OCI-LY7 (cell line): ENCODE measurements around the gene CALHM6. TPM values are rescaled to one million over a fixed set of nuclear protein-coding genes. Genes with fewer than 3 reads are reported as not detected.
A peak's percentile ranks its signal among the peaks of the same experiment; 100 is the strongest.

Source experiments
- BruUV-seq: library from RNA; stranded (reverse); fragments of 400-500 nt; replicated peaks from 2 replicates; lab custom pipeline; 2021; lab: Mats Ljungman, UMichigan
- CTCF ChIA-PET: fragments of 300-600 bp; sonication (Branson Sonifier 250); formaldehyde crosslinking; loops from one replicate; lab custom pipeline; 2022; ENCODE audit warnings: antibody characterized with exemption; ENCODE audit not compliant: unreplicated experiment; lab: Charles Lee
- POLR2A ChIA-PET: fragments of 300-600 bp; sonication (Branson Sonifier 250); formaldehyde crosslinking; loops from one replicate; lab custom pipeline; 2022; ENCODE audit warnings: antibody characterized with exemption; lab: Charles Lee
- DNase-seq: peaks from one replicate; pipeline ENCODE4 v3.0.0-alpha.2; 2015; ENCODE audit warnings: low spot score
- H2AFZ ChIP-seq: fragments of 200-600 bp; sonication (generic), shearing (Covaris generic); 2 replicates; pipeline ENCODE4 v1.6.1; 2014; ENCODE audit warnings: mild to moderate bottlenecking, antibody characterized with exemption, low read length, moderate library complexity
- H3K27ac ChIP-seq: fragments of 200-600 bp; sonication (generic); 2 replicates; pipeline ENCODE4 v1.5.1; 2014; ENCODE audit warnings: mixed run types, low read depth, mild to moderate bottlenecking, moderate library complexity, low read length, inconsistent platforms; ENCODE audit not compliant: poor library complexity, severe bottlenecking
- H3K36me3 ChIP-seq: fragments of 200-600 bp; sonication (generic); 2 replicates; pipeline ENCODE4 v1.6.1; 2014; ENCODE audit warnings: mild to moderate bottlenecking, antibody characterized with exemption, low read length, moderate library complexity, mixed read lengths; ENCODE audit not compliant: insufficient read depth
- H3K4me1 ChIP-seq: fragments of 200-600 bp; sonication (generic); 2 replicates; pipeline ENCODE4 v1.5.1; 2014; ENCODE audit warnings: mild to moderate bottlenecking, low read length; ENCODE audit not compliant: insufficient read depth, poor library complexity, severe bottlenecking
- H3K4me2 ChIP-seq: fragments of 200-600 bp; sonication (generic); 2 replicates; pipeline ENCODE4 v1.6.1; 2014; ENCODE audit warnings: mild to moderate bottlenecking, low read length
- H3K4me3 ChIP-seq: fragments of 200-600 bp; sonication (generic); 2 replicates; pipeline ENCODE4 v1.5.1; 2014; ENCODE audit warnings: mild to moderate bottlenecking, low read depth, low read length; ENCODE audit not compliant: poor library complexity, severe bottlenecking
- H3K79me2 ChIP-seq: fragments of 200-600 bp; sonication (generic); 2 replicates; pipeline ENCODE4 v1.6.1; 2016; ENCODE audit warnings: low read depth, mild to moderate bottlenecking, low read length, moderate library complexity, mixed read lengths; ENCODE audit not compliant: insufficient read depth
- H3K9me2 ChIP-seq: fragments of 200-600 bp; sonication (generic); 2 replicates; pipeline ENCODE4 v1.6.1; 2016; ENCODE audit warnings: mild to moderate bottlenecking, low read length, mixed read lengths; ENCODE audit not compliant: insufficient read depth
- H3K9me3 ChIP-seq: fragments of 200-600 bp; sonication (generic); 2 replicates; pipeline ENCODE4 v1.6.1; 2014; ENCODE audit warnings: mild to moderate bottlenecking, mixed run types, low read length, mixed read lengths
- H4K20me1 ChIP-seq: fragments of 200-600 bp; sonication (generic); 2 replicates; pipeline ENCODE4 v1.6.1; 2014; ENCODE audit warnings: mild to moderate bottlenecking, antibody characterized with exemption, low read length, moderate library complexity, mixed read lengths; ENCODE audit not compliant: insufficient read depth
- EZH2phosphoT487 ChIP-seq: fragments of 200-600 bp; sonication (generic); IDR thresholded peaks from 2 replicates; pipeline ENCODE4 v1.6.1; 2018; ENCODE audit warnings: low read depth, borderline replicate concordance, mild to moderate bottlenecking, mixed run types, antibody characterized with exemption, low read length, moderate library complexity, mixed read lengths
- intact Hi-C: fragments of 100-400 bp; cut with micrococcal nuclease; formaldehyde crosslinking; loops from one replicate; pipeline ENCODE4 v1.10.0; 2022; ENCODE audit not compliant: unreplicated experiment
- total RNA-seq, 2 experiments: library from RNA; depleted of rRNA in 1 of 2; stranded (reverse); fragments of >200 nt in 1 of 2; shearing (Covaris generic) in 1 of 2; gene quantifications; 2 replicates each; pipeline ENCODE4 v1.2.3, GENCODE V29; 2014 to 2022
- TF ChIP-seq, protein P1 (sequence below): fragments of 200-600 bp; sonication (generic); conservative IDR thresholded peaks from 2 replicates; pipeline ENCODE4 v1.5.1; 2014; ENCODE audit warnings: mild to moderate bottlenecking, antibody characterized with exemption, low read length, moderate library complexity, mixed read lengths

CALHM6 gene
- total RNA-seq, 2 experiments from 2014 or later = 1.8 TPM; not detected in 1

- Histone ChIP-seq H2AFZ (no peak overlapping the region), H3K4me2 (no peak overlapping the region), H3K36me3 (no peaks in the 10 kb centered on the region), H3K27ac (no peak overlapping the region), H3K9me3 (no peaks in the 10 kb centered on the region), H3K4me1 (no peaks in the 10 kb centered on the region), H4K20me1 (no peaks in the 10 kb centered on the region), H3K4me3 (no peak overlapping the region), H3K79me2 (no peaks in the 10 kb centered on the region), H3K9me2 (no peaks in the 10 kb centered on the region)
- BruUV-seq = no TSS peak
- DNase-seq = no peak
- TF ChIP-seq EZH2phosphoT487 = no peak
- TF ChIP-seq, protein P1, sequence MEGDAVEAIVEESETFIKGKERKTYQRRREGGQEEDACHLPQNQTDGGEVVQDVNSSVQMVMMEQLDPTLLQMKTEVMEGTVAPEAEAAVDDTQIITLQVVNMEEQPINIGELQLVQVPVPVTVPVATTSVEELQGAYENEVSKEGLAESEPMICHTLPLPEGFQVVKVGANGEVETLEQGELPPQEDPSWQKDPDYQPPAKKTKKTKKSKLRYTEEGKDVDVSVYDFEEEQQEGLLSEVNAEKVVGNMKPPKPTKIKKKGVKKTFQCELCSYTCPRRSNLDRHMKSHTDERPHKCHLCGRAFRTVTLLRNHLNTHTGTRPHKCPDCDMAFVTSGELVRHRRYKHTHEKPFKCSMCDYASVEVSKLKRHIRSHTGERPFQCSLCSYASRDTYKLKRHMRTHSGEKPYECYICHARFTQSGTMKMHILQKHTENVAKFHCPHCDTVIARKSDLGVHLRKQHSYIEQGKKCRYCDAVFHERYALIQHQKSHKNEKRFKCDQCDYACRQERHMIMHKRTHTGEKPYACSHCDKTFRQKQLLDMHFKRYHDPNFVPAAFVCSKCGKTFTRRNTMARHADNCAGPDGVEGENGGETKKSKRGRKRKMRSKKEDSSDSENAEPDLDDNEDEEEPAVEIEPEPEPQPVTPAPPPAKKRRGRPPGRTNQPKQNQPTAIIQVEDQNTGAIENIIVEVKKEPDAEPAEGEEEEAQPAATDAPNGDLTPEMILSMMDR = no peak
- intact Hi-C loops = no loop called here
- ChIA-PET CTCF (no interaction called here), POLR2A (interaction anchor here (0.8 to 1.3 kb wide), 3 partner anchors 9 to 244 kb away, joined by 3 to 9 read pairs (median 6); no protein-coding TSS in a partner anchor)
These were observed 18.1 kb upstream of the CALHM6 start for GRCh38 chr6:116443105-116443504.

DNA sequence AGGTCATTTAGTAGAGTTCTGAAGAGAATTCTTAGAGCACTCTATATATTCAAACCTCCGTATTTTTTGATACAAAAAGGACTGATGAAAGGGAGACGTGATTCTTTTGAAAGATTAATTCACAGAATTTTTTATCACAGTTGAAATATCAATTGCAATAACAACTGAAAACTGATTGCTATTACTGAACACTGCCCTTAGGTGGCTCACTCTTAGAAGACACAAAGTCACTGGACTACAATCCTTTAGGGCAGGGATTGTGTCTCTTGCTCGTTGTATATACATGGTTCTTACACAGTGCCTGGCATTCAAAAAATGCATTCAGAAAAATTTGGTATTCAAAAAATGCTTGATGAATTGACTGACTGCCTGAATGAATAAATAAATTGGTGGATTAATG, 17.1 kb upstream of the CALHM6 start:
- no peak overlapping the region for H3K4me2 ChIP-seq
- ChIA-PET CTCF (no interaction called here), POLR2A (interaction anchor here (1.1 to 1.4 kb wide), 3 partner anchors 10 to 116 kb away, joined by 3 to 9 read pairs (median 3); no protein-coding TSS in a partner anchor)
- no peaks in the 10 kb centered on the region for H3K9me3 ChIP-seq
- intact Hi-C loops = loop anchor here (1.0 to 2.0 kb wide), 2 partner anchors 13 to 88 kb away; no protein-coding TSS in a partner anchor
- H3K4me1 ChIP-seq = no peaks in the 10 kb centered on the region
- no TSS peak for BruUV-seq
- no peaks in the 10 kb centered on the region for H3K36me3 ChIP-seq
- DNase-seq = peak; percentile 44
- peaks cover under 1% of the 10 kb centered on the region; the same call in 1 of the 2 replicates for H3K9me2 ChIP-seq
- no peak overlapping the region for H3K27ac ChIP-seq
- H2AFZ ChIP-seq = no peak overlapping the region
- H3K79me2 ChIP-seq = no peaks in the 10 kb centered on the region
- TF ChIP-seq, protein P1 = peak; percentile 78
- no peak for TF ChIP-seq EZH2phosphoT487
- H3K4me3 ChIP-seq = no peak overlapping the region
- H4K20me1 ChIP-seq = no peaks in the 10 kb centered on the region

DNA sequence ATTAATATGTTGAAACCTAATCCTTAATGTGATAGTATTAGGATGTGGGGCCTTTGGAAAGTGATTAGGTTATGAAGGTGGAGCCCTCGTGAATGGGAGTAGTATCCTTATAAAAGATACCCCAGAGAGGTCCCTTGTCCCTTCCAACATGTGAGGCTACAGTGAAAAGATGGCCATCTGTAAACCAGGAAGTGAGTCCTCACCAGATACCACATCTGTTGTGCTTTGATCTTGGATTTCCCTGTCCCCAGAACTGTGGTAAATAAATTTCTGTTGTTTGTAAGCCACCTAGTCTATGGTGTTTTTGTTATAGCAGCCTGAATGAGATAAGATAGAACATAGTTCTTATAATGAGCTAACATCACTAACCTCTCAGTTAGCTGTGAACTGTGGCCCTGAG, 16.6 kb upstream of the CALHM6 start:
- Histone ChIP-seq H3K79me2 (no peaks in the 10 kb centered on the region), H3K27ac (no peak overlapping the region), H3K36me3 (no peaks in the 10 kb centered on the region), H3K4me3 (no peak overlapping the region), H3K9me3 (no peaks in the 10 kb centered on the region), H3K9me2 (peaks cover 5% of the 10 kb centered on the region; the same call in 1 of the 2 replicates), H4K20me1 (no peaks in the 10 kb centered on the region), H2AFZ (no peak overlapping the region), H3K4me1 (no peaks in the 10 kb centered on the region), H3K4me2 (no peak overlapping the region)
- POLR2A ChIA-PET = interaction anchor here (0.5 to 1.4 kb wide), 3 partner anchors 34 to 116 kb away, joined by 3 read pairs; no protein-coding TSS in a partner anchor
- TF ChIP-seq, protein P1 = no peak
- no peak for TF ChIP-seq EZH2phosphoT487
- no TSS peak for BruUV-seq
- DNase-seq = no peak
- intact Hi-C loops = loop anchor here (1.0 to 2.0 kb wide), 2 partner anchors 14 to 88 kb away; no protein-coding TSS in a partner anchor
- CTCF ChIA-PET = interaction anchor here (0.5 to 0.6 kb wide), 2 partner anchors 306 to 344 kb away, joined by 3 to 7 read pairs; partner anchors contain the start of gene NT5DC1
